ENCODE measurements around the gene TOM1.

DNA sequence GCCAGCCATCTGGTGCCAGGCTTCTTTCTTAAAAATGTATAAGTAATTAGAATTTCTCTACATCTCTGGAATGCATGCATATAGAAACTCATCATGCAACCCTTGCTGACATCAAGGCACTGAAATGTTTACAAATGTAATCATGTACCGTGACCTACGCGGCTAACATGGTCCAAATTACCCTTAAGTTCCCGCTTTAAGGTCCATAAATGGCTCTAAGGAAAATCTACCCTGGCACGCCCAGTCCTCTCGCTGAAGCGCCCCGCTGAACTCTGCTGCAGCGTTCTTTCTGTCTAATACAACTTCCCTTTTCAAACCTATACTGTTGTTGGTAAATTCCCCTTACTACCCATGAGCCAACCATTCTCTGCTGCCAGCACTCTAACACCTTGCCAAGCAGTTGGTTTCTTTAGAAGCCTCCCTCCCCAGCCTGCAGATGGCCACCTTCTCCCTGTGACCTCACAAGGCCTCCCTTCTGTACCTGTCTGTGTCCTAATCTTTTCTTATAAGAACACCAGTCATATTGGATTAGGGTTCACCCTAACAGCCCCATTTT lies 67.7 kb downstream of the TOM1 start:
- TF ChIP-seq, protein P1, sequence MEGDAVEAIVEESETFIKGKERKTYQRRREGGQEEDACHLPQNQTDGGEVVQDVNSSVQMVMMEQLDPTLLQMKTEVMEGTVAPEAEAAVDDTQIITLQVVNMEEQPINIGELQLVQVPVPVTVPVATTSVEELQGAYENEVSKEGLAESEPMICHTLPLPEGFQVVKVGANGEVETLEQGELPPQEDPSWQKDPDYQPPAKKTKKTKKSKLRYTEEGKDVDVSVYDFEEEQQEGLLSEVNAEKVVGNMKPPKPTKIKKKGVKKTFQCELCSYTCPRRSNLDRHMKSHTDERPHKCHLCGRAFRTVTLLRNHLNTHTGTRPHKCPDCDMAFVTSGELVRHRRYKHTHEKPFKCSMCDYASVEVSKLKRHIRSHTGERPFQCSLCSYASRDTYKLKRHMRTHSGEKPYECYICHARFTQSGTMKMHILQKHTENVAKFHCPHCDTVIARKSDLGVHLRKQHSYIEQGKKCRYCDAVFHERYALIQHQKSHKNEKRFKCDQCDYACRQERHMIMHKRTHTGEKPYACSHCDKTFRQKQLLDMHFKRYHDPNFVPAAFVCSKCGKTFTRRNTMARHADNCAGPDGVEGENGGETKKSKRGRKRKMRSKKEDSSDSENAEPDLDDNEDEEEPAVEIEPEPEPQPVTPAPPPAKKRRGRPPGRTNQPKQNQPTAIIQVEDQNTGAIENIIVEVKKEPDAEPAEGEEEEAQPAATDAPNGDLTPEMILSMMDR (IDR thresholded peaks at IDR 0.05), result no peak
- no peak for TF ChIP-seq POLR2A (IDR thresholded peaks at IDR 0.05)

All from Peyer's patch (tissue), 4 donors.